Measurements from ENCODE around the gene ARHGAP32. TPM values are rescaled to one million over a fixed set of nuclear protein-coding genes. Genes with fewer than 3 reads are reported as not detected.
"Not testable (repeated sequence)": the region's sequence is repeated elsewhere in the genome, so short reads cannot be mapped to it uniquely, and the experiment has no call there.

The ARHGAP32 gene
- total RNA-seq, 1 donor from 2014 or later, result 79.9 TPM

DNA sequence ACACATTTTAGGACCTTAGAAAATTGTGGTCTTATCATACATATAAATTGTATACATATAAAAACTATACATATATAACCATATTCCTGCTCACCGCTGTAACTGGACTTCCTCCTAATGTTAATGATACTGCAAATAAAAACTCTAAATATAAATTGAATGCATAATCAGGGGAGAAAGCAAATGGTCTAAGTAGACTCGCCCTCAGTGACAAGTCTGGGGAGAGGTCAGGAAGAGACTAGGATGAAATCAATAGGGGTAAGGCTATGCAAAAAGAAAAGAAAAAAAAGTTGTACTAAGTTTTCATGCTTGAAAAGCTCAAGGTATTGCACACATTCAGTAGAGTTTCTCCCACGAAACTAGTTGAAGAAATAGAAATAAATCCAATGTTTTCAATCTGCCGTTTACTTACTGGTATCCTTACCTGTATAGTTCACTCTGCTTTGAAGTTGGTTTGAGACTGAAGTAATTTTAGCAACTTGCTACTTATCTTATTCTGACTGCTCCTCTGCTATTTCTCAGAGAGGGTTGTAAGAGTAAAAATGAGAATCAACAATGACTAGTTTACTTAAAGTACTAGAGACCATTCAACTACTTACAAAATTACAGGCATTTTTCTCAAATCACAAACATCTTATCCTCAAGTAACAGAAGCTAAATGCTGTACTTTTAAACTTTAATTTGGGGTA lies 12.2 kb upstream of the ARHGAP32 start:
- FAIRE-seq (no peak), DNase-seq (ENCODE audit: low spot score in 2 of 2) (no peak)

GRCh38 chr11:129202646-129203045 lies 10.5 kb upstream of the ARHGAP32 start:
- no peak for FAIRE-seq
- no peak for DNase-seq (ENCODE audit: low spot score in 2 of 2)

GRCh38 chr11:129195682-129196081 lies 3.6 kb upstream of the ARHGAP32 start:
- FAIRE-seq (no peak), DNase-seq (ENCODE audit: low spot score in 2 of 2) (no peak)

DNA sequence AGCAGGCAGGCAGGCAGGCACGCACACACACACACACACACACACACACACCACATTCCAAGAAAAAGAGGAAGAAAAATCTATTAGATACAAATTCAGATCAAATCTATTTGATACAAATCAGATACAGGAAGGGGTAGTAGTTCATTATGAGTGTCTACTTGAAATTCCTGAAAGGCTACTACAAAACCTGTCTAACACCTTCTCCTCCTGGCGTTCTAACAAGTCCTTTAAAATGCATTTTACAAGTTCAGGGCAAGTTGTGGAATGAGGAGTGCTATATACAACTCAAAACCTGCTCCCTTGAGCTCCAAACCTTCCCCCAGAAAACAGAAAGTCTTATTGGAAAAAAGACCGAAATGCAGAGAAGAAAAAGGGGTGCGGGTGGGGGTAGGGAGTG lies 476 bp downstream of the ARHGAP32 start:
- FAIRE-seq, result no peak
- no peak for DNase-seq (ENCODE audit: low spot score in 2 of 2)

DNA sequence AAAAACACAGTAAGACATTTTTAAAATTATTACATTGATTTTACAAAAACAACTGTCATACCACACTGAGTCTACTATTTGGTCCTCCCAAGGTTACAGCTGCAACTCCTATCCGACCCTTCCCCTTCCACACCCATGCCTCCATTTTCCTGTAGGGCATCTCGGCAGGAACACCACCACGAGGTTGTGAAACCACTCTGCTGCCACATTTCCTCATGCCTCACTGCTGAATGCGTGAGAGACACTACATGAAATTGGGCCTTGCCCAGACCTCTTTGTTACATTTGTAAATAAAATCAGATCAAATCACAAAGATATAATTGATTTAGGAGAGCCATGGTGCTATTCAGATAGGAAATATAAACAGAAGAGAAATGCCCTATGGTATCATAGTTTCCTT lies 2.0 kb downstream of the ARHGAP32 start:
- no peak for DNase-seq (ENCODE audit: low spot score in 2 of 2)
- no peak for FAIRE-seq

GRCh38 chr11:129189646-129190045 lies 2.5 kb downstream of the ARHGAP32 start:
- FAIRE-seq, result no peak

GRCh38 chr11:129185082-129185481 lies 7.0 kb downstream of the ARHGAP32 start:
- DNase-seq (ENCODE audit: low spot score in 2 of 2); FAIRE-seq: not testable (repeated sequence)

More at GRCh38 chr11:129189646-129190045, 2.5 kb downstream of the ARHGAP32 start:
- DNase-seq (ENCODE audit: low spot score in 2 of 2), result no peak

DNA sequence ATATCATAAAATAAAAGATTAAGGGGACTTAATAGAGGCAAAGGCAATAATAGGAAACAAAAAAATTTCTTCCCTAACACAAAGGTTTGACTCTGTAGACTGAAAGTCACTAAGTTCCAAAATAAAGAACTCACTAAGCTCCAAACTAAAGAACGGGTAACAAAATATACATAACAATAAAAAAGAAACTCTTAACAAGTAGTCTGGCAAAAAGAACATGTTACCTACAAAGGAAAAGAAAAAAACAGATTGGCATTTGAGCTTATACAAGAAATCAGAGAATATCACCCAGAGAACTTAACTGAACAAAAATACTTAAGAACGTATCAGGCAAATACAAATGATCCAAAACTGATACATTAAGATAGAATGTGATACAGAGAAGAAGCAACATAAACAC lies 7.5 kb downstream of the ARHGAP32 start:
- no peak for FAIRE-seq
- no peak for DNase-seq (ENCODE audit: low spot score in 2 of 2)

- no peak for FAIRE-seq
Measured at GRCh38 chr11:129167315-129167714, 24.8 kb downstream of the ARHGAP32 start.

DNA sequence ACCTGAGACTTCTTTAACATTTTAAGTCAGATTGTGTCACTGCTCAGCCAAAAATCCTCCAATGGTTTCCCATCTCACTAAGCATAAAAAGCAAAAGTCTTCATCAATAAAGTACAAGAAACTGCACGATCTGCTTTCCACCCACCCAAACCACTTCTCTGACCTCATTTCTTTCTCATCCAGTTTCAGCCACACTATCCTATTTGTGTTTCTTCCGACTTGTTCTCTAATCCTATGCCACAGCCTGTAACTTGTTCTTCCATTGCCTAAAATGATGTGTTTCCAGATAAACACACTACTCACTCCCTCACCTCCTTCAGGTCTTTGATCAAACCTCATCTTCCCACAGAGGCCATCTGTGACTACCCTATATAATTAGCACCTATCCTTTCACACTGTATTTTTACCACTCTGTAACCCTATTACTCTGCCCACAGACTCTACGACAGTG lies 28.4 kb downstream of the ARHGAP32 start:
- FAIRE-seq (no peak), DNase-seq (ENCODE audit: low spot score in 2 of 2) (no peak)

More at GRCh38 chr11:129167315-129167714, 24.8 kb downstream of the ARHGAP32 start:
- no peak for DNase-seq (ENCODE audit: low spot score in 2 of 2)

DNA sequence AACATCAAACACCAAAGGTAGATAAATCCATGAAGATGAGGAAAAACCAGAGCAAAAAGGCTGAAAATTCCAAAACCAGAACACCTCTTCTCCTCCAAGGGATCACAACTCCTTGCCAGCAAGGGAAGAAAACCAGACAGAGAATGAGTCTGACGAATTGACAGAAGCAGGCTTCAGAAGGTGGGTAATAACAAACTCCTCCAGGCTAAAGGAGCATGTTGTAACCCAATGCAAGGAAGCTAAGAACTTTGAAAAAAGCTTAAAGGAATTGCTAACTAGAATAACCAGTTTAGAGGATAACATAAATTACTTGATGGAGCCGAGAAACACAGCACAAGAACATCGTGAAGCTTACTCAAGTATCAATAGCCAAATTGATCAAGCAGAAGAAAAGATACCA lies 35.0 kb downstream of the ARHGAP32 start:
- not testable (repeated sequence) for FAIRE-seq; DNase-seq (ENCODE audit: low spot score in 2 of 2)

DNA sequence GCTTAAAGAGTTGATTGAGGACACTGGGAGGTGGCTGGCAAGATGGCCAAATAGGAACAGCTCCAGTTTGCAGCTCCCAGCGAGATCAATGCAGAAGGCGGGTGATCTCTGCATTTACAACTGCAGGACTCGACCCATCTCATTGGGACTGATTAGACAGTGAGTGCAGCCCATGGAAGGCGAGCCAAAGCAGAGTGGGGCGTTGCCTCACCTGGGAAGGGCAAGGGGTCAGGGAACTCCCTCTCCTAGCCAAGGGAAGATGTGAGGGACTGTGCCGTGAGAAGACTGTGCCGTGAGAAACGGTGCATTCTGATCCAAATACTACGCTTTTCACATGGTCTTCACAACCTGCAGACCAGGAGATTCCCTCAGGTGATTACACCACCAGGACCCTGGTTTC lies 36.4 kb downstream of the ARHGAP32 start:
- no peak for DNase-seq (ENCODE audit: low spot score in 2 of 2)
- FAIRE-seq, result no peak

DNA sequence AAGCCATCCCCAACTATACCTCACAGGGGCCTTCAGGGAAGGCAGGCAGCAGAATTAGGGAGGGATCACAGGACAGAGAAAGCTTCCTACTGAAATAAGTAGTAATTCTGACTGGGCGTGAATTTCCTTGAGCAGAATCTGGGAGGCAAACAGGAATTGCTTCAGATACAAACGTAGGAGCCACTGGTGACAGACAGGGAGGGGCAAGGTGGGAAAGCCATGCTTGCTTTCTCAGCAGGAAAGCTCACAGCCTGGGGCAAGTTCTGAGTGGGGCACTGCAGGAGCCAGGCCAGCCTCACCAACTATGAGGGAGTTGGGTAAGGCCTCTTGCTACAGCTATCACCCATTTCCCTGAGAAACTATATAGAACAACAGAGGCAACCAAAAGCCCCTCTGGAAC lies 43.6 kb downstream of the ARHGAP32 start:
- DNase-seq (ENCODE audit: low spot score in 2 of 2) (no peak), FAIRE-seq (no peak)

- DNase-seq (ENCODE audit: low spot score in 2 of 2) (no peak), FAIRE-seq (peak; percentile 8)
Measured at GRCh38 chr11:129146191-129146590, 45.9 kb downstream of the ARHGAP32 start.

- no peak for DNase-seq (ENCODE audit: low spot score in 2 of 2)
- FAIRE-seq, result no peak
Measured at GRCh38 chr11:129145276-129145675, 46.8 kb downstream of the ARHGAP32 start.

DNA sequence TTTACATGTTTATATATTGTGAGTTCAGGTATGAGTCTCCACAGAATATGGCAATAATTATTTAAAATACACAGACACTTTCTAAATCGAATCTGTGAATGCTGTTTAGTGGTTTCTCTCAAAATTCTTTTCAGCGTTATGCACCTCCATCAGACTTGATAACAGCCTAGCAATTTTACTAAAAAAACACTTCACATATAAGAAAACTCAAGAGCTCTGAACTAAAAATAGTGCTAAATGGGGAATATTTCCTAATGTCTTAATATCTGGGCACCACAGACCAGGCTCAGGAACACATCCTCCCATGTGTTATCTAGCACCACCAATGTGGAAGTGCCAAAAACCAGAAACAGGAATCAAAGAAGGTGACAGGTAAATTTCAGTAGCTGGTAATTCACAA lies 47.9 kb downstream of the ARHGAP32 start:
- no peak for FAIRE-seq
- no peak for DNase-seq (ENCODE audit: low spot score in 2 of 2)

DNA sequence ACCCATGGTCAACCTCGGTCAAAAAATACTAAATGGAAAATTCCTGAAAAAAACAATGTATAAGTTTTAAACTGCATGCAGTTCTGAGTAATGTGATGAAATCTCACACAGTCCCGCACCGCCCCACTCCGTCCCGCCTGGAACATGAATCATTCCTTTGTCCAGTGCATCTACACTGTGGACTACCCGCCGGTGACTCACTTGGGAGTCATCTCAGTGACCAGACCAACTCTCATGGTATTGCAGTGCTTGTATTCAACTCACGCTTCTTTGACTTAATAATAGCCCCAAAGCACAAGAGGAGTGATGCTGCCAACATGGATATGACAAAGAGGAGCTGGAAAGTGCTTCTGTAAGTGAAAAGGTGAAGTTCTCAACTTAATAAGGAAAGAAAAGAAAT lies 48.8 kb downstream of the ARHGAP32 start:
- DNase-seq (ENCODE audit: low spot score in 2 of 2) (peak in 1 of 2 donors; percentile 6), FAIRE-seq (peak; percentile 84)

- DNase-seq (ENCODE audit: low spot score in 2 of 2) (no peak), FAIRE-seq (peak; percentile 33)
Measured at GRCh38 chr11:129141748-129142523, 50.2 kb downstream of the ARHGAP32 start.

- DNase-seq (ENCODE audit: low spot score in 2 of 2) (no peak), FAIRE-seq (no peak)
Measured at GRCh38 chr11:129131316-129131715, 60.8 kb downstream of the ARHGAP32 start.

DNA sequence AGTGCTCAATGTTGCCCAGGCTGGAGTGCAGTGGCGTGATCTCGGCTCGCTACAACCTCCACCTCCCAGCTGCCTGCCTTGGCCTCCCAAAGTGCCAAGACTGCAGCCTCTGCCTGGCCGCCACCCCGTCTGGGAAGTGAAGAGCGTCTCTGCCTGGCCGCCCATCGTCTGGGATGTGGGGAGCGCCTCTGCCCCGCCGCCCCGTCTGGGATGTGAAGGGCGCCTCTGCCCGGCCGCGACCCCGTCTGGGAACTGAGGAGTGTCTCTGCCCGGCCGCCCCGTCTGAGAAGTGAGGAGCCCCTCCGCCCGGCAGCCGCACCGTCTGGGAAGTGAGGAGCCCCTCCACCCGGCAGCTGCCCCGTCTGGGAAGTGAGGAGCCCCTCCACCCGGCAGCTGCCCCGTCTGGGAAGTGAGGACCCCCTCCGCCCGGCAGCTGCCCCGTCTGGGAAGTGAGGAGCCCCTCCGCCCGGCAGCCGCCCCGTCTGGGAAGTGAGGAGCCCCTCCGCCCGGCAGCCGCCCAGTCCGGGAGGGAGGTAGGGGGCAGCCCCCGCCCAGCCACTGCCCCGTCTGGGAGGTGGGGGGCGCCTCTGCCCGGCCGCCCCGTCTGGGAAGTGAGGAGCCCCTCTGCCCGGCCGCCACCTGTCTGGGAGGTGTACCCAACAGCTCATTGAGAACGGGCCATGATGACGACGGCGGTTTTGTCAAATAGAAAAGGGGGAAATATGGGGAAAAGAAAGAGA lies 63.1 kb downstream of the ARHGAP32 start:
- FAIRE-seq; DNase-seq (ENCODE audit: low spot score in 2 of 2): not testable (repeated sequence)

GRCh38 chr11:129119036-129119435 lies 73.1 kb downstream of the ARHGAP32 start:
- no peak for FAIRE-seq
- DNase-seq (ENCODE audit: low spot score in 2 of 2), result no peak

All from frontal cortex (tissue), 4 donors.